GM11168 (cell line): Measurements from ENCODE around the gene FGD4.
"Not testable (repeated sequence)": the region's sequence is repeated elsewhere in the genome, so short reads cannot be mapped to it uniquely, and the experiment has no call there.

Source experiments
- in situ Hi-C: fragments of 300-500 bp; cut with MboI; formaldehyde crosslinking; loops from one replicate; pipeline ENCODE4 v1.12.0; 2022; ENCODE audit warnings: low sequenced_read_pairs; ENCODE audit not compliant: unreplicated experiment

FGD4 gene

DNA sequence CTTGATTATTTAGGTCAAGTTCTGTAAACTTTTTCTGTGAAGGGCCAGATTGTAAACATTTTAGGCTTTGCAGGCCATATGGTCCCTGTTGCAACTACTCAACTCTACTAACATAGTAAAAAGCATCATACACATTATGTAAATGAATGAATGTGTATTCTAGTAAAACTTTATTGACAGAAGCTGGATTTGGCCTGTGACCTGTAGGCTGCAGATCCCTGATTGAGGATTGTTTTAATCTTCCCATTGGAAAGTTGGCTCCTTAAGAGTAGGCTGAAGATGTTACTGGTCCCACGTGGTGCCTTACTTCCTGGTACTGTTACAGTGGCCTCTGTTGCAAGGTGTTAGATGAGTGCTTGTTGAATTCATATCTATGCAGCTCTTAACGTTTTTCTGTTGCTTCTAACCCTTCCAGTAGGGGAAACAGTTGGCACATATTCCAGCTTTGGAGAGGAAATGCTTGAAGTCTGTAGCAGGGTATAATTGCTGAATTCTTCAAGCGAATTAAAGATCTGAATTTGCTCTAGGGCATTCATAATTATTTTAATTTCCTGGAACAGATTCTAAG is 146.1 kb downstream of the FGD4 start:
- in situ Hi-C loops = no loop called here

DNA sequence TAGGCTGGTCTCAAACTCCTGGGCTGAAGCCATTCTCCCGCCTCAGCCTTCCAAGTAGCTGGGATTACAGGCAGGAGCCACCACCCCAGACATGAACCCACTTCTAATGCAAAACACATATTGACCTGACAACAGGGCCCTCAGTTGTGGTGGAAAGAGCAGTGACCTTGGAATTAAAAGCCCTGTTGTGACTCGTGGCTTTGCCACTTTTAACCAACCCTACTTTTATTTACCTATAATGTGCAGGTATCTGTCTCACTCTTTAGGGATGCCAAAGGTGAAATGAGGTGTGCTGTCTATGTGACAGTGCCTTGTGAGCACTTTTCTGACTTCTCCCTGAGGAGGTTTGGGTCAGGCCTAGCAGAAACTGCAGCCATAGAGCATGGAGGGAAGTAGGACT is 146.9 kb downstream of the FGD4 start:
- in situ Hi-C loops = no loop called here

DNA sequence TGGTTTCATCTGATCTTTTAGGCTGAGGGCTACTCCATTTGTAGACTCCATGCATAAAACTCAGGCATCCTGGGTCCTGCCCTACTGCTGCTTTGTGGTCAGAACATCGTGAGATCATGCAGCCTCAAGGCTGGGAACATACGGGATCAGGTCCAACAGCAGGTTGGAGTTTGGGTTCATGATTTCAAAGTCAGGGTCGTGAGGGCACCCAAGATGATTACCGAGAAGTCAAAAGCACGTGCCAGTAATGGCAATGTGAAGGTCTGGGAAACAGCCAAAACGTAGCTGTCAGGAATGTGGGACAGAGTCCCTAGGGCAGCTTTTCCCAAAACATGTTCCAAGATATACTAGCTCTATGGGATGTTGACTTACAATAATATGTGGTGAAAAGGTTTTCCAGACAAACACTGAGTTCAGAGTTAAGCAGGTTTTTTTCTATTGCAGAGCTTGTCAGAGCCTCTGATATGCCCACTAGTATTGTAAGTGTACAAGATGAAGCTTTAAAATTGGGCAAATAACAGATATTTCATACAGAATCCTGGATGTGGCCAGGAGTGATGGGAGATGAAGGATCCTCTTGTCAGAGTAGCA is 149.4 kb downstream of the FGD4 start:
- in situ Hi-C loops = no loop called here

DNA sequence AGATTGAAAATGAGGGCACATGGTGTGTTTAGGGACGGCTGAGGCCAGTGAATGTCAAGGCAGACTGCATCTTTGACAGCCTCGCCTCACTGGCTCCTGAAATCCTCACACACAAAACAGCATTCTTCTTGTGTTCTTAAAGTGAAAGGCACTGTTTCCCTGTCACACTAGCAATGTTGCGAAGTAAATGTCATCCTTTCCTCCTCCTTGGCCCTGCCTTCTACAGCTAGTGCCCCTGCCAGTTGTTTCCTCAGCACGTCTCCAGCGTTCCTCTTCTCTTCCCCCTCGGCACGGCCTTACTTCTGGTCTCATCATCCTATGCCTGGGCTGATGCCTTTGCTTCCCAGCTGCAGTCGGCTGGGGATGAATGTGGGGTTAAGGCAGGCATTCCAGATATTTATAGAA is 150.3 kb downstream of the FGD4 start:
- in situ Hi-C loops = no loop called here

DNA sequence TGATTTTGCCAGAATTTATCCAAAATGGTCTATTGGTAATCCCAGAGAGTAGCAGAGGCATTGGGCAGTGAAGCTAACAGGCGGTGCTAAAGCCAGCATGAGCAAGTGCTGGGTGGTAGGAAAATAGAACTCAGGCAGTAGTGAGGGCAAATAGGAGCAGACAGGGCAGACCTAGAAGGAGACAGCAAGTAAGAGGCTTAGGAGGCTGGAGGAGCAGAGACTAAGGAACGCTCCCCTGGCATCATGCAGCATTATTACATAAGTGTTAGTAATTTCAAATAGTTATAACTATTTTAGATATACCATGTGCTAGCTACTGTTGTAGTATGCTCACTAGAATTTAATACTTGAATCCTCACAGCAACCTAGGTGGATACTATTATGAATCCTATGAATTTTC is 151.7 kb downstream of the FGD4 start:
- in situ Hi-C loops = no loop called here

DNA sequence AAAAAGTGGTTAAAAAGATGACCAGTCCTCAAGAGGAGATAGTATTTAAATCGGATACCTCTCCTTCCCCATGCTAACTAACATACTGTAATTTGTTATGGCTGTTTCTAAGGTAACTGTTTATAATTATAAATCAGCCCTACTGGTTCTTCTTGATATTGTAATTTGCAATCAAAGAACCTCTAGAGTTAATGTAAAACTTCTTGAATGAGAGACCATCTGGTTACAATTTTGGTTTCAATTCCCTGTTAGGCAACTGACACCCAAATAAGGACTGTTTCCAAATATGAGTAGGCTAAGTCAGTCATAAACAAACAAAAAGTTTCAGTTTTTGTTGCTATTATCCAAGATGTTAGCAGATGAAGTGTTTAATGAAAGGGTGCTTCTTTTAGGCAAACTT is 159.5 kb downstream of the FGD4 start:
- in situ Hi-C loops = no loop called here

DNA sequence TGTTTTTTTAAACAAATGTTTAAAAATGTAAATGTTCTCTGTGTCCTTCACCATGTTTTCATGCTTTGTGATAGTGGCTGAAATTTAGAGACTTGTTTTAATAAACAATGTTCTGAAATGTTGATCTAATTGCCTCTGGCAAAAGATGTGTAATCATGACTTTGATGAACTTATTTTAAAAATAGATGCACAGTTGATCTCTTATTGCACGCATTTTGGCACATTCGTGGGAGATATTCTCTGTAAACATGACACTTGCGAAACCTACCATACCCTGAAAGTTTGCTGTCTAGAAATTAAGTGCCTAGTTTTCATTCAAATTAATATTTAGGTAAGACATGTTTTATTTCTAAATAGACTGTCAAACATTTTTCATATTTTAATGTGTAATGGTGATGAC is 160.1 kb downstream of the FGD4 start:
- in situ Hi-C loops = no loop called here

DNA sequence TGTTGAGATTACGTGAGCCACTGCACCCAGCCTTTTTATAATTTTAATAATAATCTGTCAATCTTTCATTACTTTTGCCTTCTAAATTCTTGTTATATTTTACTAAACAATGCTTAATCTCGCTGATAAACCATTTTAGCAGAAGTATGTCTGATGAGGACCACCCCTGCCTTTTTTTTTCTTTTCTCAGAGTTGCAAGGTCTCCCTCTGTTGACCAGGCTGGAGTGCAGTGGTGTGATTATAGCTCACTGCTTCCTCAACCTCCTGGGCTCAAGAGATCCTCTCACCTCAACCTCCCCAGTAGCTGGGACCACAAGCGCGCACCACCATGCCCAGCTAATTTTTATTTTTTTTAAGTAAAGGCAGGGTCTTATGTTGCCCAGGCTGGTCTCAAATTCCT is 161.2 kb downstream of the FGD4 start:
- in situ Hi-C loops = no loop called here

DNA sequence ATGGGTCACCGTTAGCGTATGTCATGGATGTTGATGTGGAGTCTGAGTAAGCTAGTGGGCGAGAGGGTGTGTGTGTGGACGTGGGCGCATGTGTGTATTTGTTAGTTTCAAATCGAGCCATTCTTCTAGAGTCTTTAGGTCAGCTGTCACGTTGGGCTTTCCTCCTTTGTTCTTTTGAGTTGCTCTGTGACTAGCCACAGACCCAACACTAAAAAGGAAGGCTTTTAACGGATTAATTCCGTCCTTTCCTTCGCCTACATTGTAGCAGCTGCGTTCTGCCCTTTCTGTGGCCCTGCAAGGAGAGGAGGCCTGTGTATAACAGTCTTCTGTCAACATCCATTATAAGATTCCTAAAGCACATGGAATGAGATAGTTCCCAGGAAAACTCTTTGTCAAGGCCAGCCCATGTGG is 162.6 kb downstream of the FGD4 start:
- in situ Hi-C loops = no loop called here

DNA sequence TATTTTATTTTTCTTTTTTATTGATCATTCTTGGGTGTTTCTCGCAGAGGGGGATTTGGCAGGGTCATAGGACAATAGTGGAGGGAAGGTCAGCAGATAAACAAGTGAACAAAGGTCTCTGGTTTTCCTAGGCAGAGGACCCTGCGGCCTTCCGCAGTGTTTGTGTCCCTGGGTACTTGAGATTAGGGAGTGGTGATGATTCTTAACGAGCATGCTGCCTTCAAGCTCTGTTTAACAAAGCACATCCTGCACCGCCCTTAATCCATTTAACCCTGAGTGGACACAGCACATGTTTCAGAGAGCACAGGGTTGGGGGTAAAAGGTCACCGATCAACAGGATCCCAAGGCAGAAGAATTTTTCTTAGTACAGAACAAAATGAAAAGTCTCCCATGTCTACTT is 163.1 kb downstream of the FGD4 start:
- in situ Hi-C loops = not testable (repeated sequence)

DNA sequence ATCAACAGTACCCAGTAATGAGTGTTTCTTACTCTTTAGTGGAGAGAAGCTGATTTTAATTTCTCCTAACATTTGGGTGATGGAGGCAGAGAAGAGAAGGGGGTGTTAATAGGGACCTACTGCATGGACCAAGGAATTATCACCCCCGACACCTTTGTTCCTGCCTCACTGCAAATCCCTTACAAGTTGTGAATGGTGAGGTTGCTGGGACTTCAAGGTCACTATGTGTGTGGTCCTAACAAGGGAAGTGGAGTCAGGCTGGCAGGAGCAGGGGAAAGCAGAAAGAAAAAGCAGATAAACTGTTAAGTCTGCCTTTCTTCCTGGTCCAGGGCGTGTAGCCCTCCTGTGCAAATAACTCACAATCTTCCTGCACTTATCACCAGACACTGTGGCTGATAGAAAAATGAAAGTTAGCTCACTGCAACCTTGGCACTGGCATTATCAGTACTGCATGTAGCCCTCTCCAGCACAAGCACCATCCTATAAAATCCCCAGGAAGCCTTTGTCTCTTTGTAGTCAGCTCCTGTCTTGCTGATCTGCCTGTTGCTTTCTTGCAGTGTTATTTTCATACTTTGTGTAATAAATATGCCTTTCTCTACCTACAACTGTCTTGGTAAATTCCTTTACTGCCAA is 167.4 kb downstream of the FGD4 start:
- in situ Hi-C loops = no loop called here

DNA sequence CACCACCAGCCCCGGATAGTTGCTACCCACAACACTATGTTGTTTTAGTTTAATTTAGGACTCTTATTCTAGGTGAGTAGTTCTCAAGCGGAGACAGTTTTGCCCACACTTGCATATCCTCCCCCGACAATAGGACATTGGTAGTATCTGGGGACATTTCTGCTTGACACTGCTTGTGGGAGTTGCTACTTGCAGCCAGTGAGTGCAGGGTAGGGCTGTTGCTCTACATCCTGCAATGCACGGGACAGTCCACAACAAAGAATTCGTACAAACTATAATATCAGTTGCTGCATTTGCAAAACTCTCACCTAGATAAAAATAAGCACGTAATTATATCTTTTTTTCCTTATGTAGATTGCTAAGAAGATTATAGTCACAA is 167.9 kb downstream of the FGD4 start:
- in situ Hi-C loops = no loop called here

DNA sequence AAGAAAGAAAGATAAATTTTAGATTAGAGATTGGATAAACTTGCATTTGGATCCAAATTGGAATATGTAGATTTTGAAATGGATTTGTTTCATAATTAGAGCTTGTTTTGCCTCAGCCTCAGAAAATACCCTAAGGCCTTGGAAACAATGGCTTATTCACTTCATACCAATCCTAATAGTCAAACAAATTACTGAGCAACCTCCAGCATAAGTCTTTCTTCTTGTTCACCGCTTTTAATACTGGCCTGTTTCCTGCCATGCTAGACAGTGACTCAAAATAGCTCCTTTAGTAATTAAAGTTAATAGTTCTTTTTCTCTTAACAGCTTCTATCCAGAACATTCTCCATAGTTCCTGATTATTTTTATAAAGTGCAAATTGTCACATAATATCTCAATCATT is 168.9 kb downstream of the FGD4 start:
- in situ Hi-C loops = no loop called here

DNA sequence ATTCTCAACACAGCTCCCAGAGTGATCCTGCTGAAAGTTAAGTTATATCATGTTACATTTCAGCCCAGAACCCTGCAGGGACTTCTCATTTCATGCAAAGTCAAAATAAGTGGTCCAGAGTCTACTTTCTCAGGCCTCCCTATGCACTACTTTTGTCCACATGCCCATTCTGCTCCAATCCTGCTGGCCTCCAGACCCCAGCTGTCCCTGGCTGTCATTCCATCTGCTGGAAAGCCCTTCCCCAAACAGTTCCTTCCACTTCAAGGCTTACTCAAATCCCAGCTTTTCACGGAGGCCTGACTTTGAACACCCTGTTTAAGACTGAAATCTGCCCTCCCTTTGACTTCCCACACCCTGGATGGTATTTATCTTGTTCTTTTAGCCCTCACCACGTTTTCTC is 169.9 kb downstream of the FGD4 start:
- in situ Hi-C loops = no loop called here

DNA sequence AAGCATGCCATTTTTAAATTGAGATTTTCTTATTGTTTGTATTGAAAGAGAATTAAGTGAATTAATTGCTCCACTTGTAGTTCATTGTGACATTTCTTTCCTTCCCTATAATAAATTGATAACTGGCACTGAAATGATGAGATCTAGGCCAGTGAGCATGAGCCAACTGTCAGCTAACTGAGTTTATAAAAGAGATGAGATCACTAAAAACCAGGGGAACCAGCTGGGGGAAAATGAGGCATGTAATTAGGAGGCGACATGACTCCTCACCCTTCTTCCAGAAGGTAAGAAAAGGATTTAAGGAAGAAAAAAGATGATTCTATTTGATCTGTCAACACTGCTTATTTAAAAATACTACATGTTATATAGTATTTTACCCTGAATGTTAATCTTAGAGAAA is 175.2 kb downstream of the FGD4 start:
- in situ Hi-C loops = no loop called here

DNA sequence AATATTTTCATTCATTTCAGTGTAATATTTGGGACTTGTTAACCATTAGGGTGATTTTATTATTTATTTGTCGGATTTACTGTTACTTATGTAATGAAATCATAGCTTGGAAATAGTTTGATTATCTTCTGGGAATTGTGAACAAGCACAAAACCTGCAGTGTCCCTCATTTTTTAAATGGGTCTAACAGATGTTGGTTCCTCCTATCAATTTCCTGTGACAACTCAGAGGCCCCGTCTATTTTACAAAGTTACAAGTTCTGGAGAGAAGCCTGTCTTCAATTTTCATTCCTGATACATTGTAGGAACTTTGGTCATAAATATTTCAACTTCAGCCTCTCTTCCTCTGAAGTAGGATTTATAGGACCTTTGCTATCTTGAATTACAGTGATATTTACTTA is 178.0 kb downstream of the FGD4 start:
- in situ Hi-C loops = no loop called here

DNA sequence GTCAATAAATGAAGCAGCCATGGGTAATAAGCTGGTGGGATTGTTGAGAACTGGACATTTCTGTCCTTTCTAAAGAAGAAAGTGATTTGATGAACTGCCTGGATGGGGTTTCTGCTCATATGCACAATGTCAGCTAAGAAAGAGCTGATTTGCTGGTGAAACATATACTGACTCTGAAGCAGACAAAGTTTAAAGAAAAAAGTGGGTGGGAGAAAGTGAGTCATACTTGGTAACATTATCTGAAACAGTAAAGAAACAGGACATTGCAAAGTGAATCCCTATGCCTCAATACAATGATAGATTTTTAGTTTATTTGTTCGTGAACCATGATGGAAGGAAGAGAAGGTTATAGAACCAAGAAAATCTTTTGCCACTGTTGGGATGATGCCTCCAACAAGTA is 184.2 kb downstream of the FGD4 start:
- in situ Hi-C loops = no loop called here

DNA sequence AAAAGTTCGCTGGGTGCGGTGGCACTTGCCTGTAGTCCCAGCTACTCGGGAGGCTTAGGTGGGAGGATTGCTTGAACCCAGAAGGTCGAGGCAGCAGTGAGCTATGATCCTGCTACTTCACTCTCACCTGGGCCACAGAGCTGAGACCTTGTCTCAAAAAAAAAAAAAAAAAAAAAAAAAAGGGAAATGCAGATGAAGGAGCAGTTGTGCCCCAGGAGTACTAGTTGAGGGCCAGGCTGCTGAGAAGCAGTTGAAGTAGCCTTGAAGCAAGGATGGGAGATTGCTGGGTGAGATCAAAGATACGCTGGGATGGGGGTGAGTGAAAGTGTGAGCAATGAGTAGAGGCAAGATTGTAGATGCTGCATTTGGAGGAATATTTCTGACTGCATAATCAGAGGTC is 186.3 kb downstream of the FGD4 start:
- in situ Hi-C loops = no loop called here

DNA sequence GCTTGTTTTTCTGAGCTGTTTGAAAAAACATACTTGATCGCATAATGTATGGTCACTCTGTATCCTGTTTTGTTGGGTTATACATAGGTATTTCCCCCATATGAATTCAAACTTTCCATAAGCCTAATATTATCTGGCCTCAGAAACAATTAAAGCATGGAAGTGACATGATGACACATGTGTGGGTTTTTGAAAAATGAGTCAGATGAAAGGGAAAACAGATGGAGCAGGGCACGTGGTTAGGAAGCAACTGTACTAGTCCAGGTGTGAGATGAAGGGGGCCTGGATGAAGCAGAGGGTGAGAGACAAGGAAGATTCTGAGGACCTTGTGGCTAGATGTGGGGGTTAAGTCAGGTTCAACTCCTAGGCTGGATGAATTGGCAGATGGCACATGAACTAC is 187.0 kb downstream of the FGD4 start:
- in situ Hi-C loops = no loop called here

DNA sequence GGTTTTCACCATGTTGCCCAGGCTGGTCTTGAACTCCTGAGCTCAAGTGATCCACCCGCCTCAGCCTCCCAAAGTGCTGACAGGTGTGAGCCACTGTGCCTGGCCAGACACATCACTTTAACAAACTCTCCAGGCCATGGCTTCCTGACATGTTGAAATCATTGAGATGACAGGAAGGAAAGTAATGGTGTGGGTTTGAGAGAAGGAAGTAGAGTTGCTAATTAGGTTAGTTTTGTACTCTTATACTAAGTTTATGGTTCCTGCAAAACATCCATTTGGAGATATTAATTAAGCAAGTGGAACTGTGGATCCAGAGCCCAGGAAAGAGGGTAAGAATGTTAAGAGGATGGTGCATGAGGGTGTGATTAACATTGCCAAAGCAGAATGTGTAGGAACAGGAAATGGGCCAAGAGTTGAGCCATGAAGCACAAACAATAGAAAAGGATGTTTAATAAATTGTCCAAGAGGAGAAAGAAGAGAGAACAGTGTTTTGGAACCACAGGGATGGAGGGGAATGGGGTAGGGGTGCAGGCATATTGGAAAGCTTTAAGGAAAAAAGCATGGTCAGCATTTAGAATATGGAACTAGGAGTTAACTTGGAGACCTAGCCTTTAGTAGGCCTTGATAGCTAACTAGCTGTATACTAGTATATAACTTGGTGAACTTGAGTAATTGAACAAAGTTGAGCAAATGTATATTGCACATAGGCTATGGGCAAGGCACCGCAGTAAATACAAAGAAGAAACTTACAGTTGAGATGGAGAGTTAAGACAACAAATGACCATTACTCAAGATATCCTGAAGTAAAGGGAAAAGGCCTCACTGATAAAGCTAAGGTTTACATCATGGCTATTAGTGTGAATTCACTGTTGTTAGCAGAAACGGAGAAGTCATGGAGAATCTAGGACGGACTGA is 188.5 kb downstream of the FGD4 start:
- in situ Hi-C loops = no loop called here

DNA sequence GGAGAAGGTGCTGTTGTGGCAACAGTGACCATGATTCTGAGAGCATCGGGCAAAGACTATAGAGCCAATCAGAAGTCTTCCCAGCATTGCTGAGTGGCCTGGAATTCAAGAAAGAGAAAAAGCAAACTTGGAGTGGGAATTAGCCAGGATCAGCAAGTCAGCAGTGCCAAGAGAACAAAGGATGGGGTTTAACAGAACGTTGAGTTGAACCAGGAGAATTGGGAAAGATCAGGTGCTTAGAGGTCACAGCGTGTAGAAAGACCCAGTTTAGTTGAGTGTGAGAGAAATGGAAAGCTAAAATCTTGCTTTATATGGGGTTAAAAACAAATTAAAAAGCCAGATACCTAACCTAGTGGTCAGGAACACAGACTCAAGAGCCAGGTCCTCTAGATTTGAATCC is 189.2 kb downstream of the FGD4 start:
- in situ Hi-C loops = no loop called here
